NCI-H526 (cell line): ENCODE results near the gene IL13RA1.
"Not testable (repeated sequence)": the region's sequence is repeated elsewhere in the genome, so short reads cannot be mapped to it uniquely, and the experiment has no call there.

Source experiments
- DNase-seq, 2 experiments: peaks; one replicate each; lab custom pipeline; 2025; lab: John Stamatoyannopoulos, UW

IL13RA1 gene

DNA sequence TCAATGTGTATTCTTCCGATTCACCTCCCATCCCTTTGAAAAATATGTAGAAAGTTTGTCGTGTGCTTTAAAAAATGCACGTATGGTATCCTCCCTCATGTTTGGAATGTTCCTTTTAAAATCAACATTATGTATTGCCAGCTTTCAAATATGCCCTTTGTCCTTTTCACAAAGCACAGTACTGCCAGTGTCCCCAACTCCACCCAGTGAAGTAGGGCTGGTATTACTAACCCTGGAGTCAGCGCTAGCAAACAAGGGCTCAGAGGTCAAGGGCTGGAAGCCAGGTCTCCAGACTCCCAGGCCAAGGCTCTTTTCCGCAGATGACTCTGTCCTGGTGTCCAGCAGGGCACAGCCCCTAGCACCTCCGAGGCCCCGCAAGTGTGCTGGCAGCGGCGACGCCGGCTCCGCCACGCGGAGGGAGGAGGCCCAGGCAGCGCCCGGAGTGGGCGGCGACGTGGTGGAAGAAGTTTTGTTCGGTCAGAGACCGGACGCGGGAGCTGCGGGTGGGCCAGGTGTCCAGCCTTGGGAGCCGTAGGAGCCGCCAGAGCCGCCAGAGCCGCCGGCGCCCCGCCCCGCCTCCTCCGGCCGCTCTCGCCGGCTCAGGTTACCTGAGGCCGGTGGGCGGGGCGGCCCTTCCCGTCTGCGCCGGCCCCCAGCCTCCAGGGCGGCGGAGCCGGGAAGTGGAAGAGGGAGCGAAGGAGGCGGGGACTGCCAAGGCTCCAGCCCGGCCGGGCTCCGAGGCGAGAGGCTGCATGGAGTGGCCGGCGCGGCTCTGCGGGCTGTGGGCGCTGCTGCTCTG lies at the start of gene IL13RA1:
Gene IL13RA1 (plus strand): TSS at position 720 of the 799 bp plus-strand sequence. CDS start 33 bp downstream, at position 753.
- DNase-seq = peak; percentile 71 to 95

DNA sequence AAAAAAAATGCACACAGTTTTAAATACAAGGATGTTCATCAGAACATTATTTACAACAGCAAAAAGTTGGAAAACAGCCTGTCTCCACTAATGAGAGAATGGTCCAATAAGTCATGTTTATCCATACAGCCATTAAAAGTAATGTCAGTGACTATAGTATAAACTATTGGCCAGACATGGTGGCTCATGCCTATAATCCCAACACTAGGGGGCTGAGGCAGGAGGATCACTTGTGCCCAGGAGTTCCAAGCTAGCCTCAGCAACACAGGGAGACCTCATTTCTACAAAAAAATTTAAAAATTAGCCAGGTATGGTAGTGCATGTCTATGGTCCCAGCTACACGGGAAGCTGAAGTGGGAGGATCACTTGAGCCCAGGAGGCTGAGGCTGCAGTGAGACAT lies 48.1 kb upstream of the IL13RA1 start:
- peak in 1 of 2 experiments; percentile 21 for DNase-seq

DNA sequence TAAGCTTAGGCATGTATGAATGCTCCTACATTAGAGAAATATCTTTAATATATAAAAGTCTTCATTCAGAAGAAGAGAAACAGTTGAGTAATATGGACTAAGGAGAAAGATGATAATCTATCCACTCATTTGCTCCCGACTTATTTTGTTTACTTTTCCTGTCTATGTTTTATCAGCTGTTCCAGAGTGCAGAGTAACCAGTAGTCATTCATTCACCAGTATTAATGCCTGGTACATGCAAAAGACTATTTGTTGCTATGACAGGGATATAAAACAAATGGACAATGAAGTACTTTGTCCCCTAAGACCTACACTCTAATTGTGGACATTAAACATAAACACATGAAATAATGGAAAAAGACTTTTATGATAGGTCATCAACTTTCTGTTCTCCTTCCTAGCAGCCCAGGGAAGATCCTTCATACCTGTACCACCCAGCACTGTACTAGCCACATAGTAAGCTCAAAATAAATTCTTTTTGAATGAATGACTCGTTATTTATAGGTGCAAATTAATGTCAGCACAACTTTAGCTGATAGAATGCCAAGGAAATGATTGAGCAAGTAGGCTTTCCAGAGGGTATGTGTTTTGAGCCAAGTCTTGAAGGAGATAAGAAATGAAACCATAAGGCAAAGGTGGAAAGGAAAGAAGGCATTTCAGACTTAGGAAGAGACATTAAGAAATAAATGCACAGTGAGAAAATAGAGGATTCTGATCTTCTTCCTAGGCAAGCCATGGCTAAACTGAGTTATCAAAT lies 45.0 kb upstream of the IL13RA1 start:
- peak; percentile 82 to 94 for DNase-seq

DNA sequence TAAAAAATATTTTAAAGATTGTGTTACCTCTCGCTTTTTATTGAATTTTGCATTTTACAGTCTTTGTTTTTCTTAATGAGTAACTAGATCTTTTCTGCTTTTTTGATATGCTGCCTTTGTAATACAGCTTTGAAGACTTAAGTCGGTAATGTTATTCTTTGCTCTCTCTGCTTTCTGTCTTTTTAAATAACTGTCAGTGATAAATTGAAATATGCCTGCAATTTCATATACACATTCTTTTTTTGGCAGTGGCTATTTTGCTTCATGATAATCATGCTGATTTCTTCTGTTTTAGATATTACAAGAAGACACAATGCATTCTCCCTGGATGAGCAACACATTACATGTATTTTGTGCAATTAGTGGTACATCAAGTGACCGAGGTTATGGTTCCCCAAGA lies 42.0 kb upstream of the IL13RA1 start:
- no peak for DNase-seq

DNA sequence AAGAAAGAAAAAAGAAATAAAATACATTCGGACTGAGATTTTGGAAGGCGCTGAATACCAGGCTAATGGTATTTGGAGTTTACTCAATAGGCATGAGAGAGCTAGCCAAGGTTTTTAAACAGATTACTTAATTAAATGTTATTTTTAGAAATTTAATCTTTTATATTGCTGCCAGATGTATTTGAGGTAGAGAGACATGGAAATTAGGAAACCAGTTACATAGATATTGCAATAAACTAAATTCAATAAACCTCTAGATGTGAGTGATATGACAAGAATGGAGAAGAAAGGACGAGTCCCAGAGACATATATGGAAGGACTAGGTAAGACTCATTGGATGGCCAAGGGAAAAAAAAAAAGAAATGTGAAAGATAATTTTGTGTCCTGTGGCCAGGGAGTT lies 38.5 kb upstream of the IL13RA1 start:
- no peak for DNase-seq

DNA sequence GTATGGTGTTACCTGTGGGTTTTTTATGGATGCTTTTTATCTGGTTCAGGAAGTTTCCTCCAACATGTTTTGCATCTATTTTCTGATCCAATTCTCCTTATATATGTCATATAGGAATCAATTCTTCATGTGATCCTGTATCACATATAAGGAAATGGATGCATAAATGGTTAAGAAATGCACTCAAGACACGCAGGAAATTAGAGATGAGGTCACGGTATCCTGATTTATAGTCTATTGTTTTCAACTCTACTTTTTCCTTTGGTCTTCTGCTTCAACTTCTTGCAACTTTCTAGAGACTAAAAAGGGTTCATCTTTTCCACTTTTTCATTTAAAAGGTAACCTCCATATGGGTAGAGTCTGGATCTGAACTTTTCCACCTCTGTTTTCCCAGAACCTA lies 33.6 kb upstream of the IL13RA1 start:
- no peak for DNase-seq

DNA sequence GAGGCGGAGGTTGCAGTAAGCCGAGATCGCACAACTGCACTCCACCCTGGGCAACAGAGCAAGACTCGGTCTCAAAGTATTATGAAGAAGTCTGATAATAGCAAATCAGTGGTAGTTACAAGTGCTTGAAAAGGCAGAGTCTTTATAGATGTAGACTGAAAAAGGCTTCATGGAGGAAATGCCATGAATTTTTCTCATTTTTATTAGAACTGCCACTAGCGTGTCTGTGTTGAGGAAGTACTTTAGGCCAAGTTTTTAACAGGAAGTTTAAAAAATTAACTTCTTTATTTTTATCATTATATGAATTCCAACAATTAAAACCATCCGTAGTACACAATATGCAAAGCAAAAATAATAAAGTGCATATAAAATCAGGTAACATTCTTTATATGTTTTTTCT lies 32.8 kb upstream of the IL13RA1 start:
- no peak for DNase-seq

DNA sequence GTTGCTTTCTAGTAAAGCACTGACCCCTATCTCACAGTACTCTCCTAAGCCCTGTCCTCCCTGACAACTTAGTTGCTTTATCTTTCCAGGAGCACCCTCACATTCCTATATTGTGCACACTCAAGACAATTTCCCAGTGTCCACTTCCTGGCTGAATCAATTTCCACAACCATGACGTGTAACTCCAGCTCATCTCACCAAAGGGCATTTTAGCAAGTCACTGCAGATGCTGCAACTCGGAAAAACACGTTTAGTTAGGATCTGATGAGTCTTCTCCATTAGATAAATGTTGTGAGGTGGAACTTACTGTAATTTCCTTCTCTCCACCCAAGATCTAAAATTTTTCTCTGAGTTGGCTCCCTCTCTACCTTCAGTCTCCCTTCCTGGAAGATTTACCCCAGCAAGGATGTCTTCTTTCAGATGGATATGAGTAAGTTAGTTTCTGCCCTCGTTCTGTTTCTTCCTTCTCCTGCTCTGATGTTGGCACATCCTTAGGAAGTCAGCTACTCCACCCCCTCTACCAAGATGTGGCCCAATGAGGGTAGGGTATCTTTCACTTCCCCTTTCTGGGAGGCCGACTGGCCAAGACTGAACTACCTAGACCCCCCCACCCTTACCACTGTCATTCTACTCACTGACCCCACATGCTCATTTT lies 28.8 kb upstream of the IL13RA1 start:
- DNase-seq = no peak

DNA sequence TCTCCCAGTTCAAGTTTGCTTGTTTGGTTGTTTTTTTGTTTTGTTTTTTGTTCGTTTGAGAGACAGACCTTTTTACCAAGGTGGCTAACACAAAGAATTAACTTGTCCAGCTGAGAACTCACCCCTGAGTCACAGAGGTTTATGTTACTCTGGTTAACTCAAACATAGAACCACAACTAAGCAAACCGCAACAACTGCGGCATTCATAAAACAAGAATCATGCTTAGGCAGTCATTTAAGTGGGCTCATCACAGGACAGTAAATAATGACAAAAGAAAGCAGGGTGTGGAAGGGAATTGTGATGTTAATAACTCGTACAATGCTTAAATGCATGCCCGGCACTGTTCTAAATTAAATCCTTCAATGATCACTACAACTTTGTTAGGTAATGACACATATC lies 24.7 kb upstream of the IL13RA1 start:
- no peak for DNase-seq

DNA sequence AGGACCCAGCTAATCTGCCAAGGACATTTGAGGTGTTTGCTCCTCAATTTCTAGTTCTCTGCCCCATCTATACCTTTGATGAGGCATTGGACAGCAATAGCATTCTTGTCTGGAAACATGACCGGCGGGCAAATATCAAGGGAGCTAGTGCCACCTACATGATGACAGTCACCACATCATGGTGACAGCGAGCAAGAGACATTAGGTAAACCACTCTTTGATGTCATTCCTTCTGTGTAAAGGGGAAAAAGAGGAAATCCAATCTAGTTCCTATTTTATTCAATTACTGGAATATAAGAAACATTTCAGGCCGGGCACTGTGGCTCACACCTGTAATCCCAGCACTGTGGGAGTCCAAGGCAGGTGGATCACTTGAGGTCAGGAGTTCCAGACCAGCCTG lies 20.7 kb upstream of the IL13RA1 start:
- no peak for DNase-seq

DNA sequence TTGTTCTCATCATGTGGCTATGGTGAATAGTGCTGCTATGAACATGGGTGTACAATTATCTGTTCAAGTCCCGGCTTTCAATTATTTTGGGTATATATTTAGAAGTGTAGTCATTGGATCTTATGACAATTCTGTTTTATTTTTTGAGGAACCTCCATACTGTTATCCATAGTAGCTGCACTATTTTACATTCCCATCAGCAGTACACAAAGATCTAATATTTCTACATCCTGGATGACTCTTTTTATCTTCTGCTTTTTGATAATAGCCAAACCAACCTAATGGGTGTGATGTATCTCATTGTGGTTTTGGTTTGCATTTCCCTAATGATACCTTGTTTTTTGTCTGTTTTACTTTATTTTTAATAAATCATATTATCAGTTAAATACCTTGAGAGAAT lies 12.9 kb upstream of the IL13RA1 start:
- DNase-seq = no peak

DNA sequence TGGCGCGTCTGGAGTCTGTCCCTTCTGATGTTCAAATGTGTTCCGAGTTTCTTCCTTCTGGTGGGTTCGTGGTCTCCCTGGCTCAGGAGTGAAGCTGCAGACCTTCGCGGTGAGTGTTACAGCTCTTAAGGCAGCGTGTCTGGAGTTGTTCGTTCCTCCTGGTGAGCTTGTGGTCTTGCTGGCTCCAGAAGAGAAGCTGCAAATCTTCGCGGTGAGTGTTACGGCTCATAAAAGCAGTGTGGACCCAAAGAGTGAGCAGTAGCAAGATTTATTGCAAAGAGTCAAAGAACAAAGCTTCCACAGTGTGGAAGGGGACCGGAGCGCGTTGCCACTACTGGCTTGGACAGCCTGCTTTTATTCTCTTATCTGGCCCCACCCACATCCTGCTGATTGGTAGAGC lies 11.5 kb upstream of the IL13RA1 start:
- DNase-seq = not testable (repeated sequence)

DNA sequence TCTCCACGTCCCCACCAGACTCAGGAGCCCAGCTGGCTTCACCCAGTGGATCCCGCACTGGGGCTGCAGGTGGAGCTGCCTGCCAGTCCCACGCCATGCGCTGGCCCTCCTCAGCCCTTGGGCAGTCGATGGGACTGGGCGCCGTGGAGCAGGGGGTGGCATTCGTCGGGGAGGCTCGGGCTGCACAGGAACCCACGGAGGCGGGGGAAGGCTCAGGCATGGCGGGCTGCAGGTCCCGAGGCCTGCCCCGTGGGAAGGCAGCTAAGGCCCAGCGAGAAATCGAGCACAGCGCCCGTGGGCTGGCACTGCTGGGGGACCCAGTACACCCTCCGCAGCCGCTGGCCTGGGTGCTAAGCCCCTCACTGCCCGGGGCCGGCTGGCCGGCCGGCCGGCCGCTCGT lies 10.6 kb upstream of the IL13RA1 start:
- not testable (repeated sequence) for DNase-seq

DNA sequence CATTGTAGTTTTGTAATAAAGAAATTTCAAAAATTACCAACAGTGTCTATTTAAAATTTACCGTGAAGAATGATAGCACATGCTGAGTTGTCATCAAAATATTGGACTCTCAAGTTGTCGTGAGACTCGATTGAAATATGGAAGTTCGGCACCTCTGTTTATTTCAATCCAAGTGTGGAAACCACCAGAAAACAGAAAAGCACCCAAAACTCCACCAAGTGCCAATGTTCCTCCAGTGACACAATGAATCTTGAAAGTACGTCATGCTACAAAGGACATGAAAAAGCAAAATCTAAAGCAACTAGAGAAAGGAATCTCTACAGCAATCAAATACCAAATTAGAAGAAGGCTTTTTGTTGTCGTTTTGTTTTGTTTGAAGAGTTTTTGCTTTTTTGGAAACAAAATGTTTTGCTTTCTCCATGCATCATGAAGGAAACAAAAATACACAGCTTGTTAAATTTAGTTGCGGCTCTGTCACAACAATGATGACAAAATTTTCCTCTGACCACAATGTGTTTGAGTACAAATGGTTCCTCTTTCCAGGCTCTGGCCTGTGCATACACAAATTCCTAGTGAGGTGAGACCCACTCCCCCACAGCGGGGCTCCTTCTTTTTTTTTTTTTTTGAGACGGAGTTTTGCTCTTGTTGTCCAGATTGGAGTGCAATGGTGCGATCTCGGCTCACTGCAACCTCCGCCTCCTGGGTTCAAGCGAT lies 9.6 kb upstream of the IL13RA1 start:
- no peak for DNase-seq

DNA sequence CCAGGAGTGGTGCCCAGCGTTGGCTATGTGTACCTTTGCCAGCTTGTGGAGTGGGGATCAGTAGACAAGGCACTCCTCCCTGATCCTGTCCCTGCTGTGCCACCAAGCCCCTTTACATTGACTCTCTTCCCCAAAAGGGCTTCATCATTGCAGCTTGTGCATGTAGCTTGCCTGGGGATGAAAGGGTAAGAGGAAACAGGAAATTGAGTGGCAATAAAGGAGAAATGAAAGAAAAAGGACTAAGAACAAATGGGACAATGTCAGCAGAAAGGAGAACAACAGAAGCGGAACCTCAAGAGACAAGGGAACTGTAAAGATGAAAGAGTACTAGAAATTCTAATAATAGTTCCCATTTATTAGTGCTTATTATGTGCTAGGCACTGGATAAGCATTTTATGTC lies 8.7 kb upstream of the IL13RA1 start:
- DNase-seq = no peak

DNA sequence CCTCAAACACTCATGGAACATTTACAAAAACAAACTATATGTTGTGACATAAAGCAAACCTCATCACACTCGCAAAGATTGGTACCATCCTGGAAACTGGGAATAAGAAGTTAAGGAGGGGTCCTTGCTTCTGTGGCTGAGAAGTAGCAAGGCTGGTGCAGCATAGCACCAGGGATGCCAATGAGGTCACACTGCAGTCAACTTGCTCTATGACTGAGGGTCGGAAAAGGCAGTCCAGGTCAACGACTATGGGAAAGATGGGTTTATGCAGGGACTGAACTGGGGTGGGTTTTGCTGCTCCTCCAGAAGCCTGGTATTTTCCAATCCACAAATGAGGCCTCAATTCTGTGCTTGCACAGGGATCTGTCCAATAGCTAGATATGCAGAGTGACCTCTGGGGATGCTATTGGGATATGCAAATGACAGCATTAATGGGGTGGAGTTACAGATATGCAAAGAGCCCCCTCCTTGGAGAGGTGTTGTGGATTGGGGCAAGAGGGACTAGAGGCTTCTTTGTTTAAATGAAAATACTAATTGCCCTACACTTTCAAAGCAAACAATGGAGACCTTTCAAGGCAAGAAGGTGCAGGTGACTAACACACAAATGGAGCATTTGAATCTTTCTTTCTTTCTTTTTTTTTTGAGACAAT lies 7.2 kb upstream of the IL13RA1 start:
- peak; percentile 92 to 96 for DNase-seq

DNA sequence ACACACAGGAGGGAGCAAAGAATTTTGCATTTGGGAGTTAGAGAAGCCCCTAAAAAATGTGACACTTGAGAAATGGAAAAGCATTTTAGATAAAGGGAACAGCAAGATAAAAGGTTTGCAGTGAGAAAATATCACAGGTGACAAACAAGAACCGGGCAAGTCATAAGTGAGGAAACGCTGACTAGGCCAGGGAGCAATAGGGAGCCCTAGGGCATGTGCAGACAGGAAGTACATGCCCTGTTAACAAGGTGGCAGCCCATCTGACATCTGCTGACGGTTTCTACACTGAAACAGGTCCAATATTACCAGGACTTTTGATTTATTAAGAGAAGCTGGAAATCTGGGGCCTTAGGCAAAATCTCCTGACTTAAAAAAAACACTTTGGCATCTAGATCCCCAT lies 4.0 kb upstream of the IL13RA1 start:
- no peak for DNase-seq

DNA sequence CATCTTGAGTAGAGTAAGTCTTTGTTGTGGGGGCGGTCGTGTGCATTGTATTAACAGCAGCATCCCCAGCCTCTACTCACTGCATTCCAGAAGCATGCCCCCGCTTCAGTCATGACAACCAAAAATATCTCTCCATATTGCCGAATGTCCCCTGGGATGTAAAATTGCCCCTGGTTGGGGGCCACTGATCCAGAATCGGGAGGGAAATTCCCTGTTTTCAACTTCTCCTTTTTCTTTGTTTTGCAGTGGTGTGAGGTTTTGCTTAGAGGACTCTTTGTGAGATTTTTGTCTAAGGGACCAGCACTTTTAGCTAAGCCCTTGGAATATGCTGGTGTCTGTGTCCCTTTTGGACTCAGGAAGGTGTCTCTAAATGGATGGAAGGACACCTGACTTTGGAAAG lies 3.0 kb upstream of the IL13RA1 start:
- DNase-seq = no peak

DNA sequence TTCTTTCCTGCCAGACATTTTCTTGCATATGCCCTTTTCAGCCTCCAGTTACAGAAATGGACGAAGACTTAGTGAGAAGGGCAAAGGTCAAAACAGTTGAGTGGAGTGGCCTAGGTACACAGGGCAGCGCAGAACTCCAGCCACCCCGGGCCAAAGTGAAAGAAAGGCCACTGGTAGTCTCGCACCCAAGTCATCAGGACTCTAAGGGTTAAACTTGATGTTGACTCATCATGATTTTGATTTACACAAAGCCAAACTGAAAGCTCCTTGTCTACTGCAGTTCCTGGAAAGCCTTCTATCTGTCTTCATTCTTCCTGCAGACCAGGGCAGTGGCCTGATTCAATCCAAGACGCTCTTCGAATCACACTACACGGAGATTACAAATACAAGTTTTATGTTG lies 2.6 kb upstream of the IL13RA1 start:
- DNase-seq = peak in 1 of 2 experiments; percentile 38

DNA sequence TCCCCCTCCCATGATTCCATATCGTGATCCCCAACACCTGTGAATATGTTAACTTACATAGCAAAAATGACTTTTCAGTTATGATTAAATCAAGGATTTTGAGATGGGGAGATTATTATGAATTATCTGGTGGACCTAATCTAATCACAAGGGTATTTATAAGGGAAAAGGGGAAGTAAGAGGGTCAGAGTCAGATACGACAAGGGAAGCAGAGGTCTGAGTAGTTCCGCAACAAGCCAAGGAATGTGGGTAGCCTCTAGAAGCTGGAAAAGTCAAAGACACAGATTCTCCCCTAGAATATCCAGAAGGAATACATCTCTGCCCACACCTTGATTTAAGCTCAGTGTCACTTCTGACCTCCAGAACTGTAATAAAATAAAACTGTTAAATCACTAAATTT lies 1.0 kb upstream of the IL13RA1 start:
- no peak for DNase-seq

DNA sequence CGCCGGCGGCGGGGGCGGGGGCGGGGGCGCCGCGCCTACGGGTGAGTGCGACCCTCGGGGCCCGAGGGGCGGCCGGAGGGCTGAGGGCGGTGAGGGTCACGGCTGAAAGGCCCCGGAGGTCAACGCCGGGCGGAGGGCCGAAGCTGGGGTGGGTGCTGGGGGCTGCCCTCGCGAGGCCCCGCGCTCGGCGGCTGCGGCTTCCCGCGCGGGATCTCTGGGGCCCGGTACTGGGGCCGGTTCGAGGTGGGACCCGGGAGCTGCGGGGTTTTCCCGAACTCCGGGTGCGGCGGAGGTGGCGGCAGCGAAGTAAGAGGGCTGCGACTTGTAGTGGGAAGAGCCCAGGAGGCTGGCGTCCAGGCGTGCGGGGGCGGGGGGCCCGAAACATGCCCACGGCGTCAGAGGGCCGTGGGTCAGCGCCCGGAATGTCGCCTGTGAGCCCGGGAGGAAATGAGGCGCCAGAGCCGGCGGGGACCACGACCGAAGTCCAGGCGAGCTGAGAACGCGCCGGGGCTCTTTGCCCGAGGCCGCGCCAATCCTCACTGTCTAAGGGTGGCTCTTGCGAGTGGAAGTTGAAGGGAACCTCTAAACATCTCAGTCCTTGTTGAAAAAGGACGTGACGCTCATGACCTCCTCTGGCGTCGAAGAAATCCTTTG lies 407 bp downstream of the IL13RA1 start:
- DNase-seq = peak in 1 of 2 experiments; percentile 32
